ENCODE results near the gene CHRNA10.

DNA sequence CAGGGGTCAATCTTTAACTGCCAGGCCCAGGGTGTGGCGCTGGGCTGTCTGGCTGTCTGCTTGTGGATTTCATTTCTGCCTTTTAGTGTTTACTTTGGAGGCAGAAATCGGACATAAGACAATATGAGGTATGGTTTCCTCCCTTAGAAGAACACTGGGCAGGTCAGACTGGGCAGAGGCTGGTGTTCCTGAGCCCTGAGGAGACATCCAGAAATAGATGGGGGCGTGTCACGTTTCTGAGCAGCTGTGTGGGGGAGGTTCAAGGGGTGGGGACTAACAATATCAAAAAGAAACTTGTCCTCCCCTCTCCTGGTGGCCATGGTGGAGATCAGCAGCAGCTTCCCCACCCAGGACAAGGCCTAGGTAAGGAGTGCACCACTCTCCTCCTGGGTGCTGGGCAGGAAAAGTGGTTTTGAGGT, 26.4 kb downstream of the CHRNA10 start, which contains the start of gene ART1:
- TF ChIP-seq, protein P1, sequence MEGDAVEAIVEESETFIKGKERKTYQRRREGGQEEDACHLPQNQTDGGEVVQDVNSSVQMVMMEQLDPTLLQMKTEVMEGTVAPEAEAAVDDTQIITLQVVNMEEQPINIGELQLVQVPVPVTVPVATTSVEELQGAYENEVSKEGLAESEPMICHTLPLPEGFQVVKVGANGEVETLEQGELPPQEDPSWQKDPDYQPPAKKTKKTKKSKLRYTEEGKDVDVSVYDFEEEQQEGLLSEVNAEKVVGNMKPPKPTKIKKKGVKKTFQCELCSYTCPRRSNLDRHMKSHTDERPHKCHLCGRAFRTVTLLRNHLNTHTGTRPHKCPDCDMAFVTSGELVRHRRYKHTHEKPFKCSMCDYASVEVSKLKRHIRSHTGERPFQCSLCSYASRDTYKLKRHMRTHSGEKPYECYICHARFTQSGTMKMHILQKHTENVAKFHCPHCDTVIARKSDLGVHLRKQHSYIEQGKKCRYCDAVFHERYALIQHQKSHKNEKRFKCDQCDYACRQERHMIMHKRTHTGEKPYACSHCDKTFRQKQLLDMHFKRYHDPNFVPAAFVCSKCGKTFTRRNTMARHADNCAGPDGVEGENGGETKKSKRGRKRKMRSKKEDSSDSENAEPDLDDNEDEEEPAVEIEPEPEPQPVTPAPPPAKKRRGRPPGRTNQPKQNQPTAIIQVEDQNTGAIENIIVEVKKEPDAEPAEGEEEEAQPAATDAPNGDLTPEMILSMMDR (IDR thresholded peaks at IDR 0.05; ENCODE audit: low read depth, low read length, poor library complexity, severe bottlenecking), result no peak
- no peak for TF ChIP-seq EZH2phosphoT487 (IDR thresholded peaks at IDR 0.05; ENCODE audit: borderline replicate concordance, low read length)
